ENCODE results near the gene ATPAF2.
"Not testable (repeated sequence)": the region's sequence is repeated elsewhere in the genome, so short reads cannot be mapped to it uniquely, and the experiment has no call there.

ATPAF2 gene

DNA sequence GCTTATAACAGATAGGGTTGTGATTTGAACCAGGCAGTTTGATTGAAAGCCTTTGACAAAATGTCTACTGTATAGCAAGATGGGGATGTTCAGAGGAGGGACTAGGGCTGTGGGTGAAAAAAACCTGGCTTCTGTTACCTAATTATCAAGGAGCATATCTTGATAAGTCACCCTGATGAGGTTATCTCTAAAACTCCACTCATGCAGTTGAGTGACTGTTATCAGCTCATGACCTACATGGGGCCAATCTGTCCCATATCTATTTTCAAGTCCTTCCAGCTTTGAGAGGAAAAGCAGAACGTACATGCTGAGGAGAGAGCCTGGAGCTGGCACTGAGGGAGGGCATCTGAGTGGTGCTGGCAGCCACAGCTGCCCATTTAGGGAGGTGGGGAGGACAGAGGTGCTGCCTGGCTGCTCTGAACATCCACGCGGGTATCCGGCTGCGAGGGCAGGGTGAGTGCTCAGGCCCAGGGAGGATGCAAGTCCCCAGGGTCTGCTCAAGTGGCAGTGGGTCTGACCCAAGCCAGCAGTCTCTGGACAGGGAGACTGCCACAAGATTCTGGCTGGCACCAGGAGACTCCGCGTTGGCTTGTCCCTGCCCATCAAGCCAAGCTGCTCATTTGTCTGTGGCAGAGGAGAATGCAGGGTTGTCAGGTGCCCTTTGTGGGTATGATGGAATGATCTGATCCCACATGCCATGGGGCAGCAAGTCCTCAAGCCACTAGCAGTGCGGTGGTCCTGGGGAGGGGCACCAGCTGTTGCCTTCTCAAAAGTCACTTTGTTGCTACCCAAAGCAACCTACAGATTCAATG lies 29.2 kb downstream of the ATPAF2 start:
- no peak for DNase-seq (ENCODE audit: low spot score)

DNA sequence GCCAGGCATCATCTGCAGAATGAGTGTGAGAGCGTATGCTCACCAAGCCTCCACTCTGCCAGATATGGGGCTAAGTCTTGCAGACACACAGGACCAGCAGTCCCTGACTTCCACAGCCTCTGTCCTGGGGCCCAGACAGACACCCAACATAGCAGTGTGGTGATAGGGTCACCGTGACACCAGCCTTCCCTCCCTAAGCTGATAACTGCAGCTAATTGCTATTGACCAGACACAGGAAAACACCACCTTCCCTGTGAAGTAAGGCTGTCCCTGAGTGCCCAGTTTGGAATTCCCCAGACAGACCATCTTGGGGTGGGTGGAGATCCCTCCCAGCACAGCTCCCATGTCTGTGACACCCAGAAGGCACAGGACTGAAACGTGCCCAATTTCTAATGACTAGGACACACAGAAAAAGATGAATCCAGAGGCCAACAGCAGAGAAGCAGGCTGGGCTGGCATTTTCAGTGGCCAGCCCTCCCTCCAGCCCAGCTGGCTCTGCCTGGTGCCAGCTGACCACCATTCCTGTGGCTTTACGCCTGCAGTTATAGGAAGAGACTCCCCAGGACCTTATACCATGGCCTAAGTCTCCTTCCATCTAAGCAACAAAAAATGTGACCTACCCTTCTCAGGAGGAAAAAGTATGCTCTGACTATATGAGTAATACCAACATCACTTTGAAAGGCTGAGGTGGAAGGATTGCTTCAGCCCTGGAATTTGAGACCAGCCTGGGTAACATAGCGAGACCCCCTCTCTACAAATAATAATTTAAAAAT lies 30.3 kb downstream of the ATPAF2 start:
- no peak for DNase-seq (ENCODE audit: low spot score)

DNA sequence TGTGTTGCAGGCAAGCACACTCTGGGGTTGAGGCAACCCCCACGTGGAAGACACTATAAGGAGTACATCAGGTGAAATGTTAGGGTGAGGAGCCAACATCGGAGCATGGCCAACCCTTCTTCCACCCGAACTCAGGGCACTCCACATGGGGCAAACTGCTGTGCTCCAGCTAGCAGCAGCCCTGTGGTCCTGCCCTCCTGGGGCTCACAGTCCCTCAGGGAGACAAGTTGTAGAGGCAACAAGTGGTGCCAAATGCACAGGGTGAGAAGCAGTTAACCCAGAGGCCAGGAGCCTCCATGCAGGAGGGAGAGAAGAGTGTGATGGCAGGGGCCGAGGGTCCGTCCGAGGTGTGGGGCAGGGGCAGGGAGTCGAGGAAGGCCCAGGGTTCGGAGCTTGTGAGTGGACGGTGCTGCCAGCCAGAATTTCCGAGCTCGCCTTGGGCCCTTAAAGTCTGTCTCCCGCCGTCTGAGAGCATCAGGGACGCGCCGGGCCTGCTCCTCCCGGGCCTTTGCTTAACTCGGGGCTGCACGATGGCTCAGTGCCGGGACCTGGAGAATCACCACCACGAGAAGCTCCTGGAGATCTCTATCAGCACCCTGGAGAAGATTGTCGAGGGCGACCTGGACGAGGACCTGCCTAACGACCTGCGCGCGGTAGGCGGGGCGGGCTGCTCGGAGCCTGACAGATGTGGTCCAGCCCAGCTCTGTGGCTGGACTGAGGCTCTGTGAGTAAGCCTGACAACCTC lies 32.3 kb downstream of the ATPAF2 start:
- no peak for DNase-seq (ENCODE audit: low spot score)

GRCh38 chr17:18005496-18005895 lies 33.5 kb downstream of the ATPAF2 start:
- DNase-seq (ENCODE audit: low spot score): no peak

DNA sequence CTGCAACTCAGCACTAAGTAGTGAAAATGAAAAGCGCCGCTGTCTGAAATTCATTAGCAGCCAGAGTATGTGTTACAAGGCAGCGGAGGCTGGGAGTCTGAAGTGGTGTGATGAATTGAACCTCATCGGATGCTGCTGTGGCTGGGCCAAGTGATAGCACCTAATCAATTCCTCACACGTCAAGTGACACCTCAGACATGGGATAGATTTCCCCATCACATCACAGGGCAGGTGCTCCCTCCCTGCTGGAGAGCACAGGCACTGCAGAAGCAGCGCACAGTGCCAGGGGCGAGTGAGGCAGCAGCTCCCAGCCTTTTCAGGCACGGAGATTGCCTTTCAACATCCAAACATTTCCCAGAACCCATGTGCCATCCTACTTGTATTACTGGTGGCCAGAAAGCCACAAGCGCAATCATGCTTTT lies 34.1 kb downstream of the ATPAF2 start:
- no peak for DNase-seq (ENCODE audit: low spot score)

DNA sequence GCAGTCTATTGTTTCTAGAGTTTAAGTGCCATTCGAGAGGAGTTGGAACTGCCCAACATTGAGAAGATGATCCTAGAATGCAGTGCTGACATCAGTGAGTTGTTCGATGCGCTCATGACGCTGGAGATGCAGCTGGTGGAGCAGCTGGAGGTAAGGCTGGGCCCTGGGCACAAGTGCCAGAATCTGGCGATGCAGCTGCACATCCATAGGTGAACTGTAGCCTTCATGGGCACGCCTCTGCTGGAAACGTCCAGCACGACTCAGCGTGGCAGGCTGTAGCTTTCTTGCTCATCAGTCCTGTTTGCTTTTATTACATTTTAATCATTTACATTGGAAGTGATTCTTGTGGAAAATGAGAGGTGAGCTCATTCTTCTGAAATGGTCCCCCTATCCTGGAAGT lies 34.6 kb downstream of the ATPAF2 start:
- no peak for DNase-seq (ENCODE audit: low spot score)

GRCh38 chr17:18002171-18002570 lies 36.8 kb downstream of the ATPAF2 start:
- DNase-seq (ENCODE audit: low spot score): no peak

DNA sequence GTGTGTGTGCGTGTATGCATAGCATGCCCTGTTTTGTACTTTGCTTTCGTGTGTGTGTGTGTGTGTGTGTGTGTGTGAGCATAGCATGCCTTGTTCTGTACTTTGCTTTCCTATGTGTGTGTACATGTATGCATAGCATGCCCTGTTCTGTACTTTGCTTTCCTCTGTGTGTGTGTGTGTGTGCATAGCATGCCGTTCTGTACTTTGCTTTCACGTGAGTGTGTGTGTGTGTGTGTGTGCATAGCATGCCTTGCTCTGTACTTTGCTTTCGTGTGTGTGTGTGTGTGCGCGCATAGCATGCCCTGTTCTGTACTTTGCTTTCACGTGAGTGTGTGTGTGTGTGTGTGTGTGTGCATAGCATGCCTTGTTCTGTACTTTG lies 38.9 kb downstream of the ATPAF2 start:
- DNase-seq (ENCODE audit: low spot score): no peak

DNA sequence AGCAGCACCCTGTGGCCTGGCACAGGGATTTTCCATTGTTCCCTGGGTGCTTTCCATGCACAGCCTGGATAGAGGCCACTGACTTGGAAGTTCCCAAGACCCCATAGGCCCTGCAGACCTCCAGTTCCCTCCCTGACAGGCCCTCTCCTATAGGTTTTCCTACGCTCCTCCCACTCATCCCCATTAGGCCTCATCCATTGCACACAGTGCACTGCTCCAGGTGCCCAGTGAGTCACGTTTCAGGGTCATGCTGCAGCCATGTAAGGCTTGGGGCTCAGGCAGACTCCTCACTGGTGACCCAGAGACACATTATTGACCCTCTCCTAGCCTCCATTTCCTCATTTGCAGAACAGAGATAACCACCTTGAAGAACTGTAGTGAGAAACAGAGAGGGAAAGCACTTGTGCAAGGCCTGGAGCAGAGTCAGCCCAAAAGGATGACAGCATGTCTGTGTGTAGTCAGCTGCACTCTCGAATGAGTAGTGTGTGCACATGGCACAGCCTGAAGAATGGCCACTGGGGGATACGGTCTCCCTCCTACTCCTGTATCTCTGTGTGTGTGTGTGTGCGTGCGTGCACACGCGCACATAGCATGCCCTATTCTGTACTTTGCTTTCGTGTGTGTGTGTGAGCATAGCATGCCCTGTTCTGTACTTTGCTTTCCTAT lies 39.5 kb downstream of the ATPAF2 start:
- DNase-seq (ENCODE audit: low spot score): no peak

GRCh38 chr17:17998934-17999333 lies 40.0 kb downstream of the ATPAF2 start:
- DNase-seq (ENCODE audit: low spot score): no peak

DNA sequence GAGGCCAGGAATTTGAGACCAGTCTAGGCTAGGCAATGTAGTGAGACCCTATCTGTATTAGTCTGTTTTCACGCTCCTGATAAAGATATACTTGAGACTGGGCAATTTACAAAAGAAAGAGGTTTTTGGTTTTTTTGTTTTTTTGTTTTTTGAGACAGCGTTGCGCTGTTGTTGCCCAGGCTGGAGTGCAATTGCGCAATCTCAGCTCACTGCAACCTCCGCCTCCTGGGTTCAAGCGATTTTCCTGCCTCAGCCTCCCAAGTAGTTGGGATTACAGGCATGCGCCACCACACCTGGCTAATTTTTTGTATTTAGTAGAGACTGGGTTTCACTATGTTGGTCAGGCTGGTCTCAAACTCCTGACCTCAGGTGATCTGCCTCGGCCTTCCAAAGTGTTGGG lies 43.1 kb downstream of the ATPAF2 start:
- not testable (repeated sequence) for DNase-seq (ENCODE audit: low spot score)

DNA sequence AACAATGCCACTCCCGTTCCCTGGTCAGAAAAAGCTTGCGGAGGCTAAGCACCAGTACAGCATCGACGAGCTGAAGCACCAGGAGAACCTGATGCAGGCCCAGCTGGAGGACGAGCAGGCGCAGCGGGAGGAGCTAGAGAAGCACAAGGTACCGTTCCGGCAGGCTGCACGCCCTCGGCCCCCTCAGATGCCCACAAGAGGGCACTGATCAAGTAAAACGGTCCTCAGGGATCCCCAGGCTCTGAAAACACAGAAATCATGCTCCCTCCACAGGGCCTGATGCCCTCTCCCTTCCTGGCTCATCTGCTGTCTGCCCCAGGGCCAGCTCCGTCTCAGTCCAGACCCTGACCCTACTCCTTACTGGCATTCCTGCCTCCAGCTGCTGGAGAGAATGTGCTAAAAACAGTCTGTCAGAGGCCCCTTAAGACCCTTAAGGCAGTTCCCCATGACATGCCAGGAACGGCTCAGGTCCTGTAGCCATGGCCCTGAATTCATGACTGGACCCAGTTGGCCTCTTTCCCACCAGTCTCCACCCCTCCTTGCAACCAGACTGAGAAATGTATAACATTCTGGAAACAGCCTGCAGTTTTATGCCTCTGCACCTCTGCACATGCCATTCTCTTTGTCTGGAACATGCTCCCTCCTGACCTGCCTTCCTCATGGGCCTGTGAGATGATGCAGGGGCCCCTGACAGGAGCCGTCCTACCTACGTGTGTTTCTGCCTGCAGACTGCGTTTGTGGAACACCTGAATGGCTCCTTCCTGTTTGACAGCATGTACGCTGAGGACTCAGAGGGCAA lies 44.5 kb downstream of the ATPAF2 start:
- no peak for DNase-seq (ENCODE audit: low spot score)

DNA sequence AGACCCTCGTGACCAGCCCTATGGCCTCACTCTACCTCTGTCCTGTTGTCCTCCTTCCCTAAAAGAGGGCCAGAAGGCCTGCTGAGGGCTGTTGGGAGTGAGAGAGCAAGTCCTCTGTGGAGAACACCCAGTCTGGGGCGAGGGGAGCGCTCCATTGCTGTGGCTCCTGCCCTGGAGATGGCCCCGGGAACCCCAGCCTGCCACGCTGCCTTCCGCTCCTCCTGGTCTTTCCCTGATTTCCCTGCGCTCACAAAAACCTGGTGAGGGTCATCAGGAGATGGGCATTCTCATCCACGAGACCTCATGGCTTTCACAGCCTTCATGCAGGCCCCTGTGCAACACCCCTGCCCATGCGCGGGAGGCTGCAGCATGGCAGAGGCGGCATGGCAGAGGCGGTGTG lies 45.1 kb downstream of the ATPAF2 start:
- no peak for DNase-seq (ENCODE audit: low spot score)

DNA sequence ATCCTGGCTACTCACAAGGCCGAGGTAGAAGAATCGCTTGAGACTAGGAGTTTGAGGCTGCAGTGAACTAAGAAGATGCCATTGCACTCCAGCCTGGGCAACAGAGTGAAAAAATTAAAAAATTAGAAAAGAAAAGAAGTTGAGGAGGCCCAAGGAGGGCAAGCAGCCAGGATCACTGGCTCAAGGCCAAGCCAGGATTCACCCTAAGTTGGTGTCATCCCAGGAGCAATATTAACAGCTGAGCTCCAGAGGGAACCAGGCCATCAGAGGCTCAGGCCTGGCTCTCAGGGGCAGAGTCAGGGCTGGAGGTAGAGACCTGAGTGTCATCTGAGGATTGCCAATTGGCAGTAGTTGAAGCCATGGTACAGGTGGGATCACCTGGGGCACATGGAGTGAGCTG lies 45.6 kb downstream of the ATPAF2 start:
- DNase-seq (ENCODE audit: low spot score): no peak

DNA sequence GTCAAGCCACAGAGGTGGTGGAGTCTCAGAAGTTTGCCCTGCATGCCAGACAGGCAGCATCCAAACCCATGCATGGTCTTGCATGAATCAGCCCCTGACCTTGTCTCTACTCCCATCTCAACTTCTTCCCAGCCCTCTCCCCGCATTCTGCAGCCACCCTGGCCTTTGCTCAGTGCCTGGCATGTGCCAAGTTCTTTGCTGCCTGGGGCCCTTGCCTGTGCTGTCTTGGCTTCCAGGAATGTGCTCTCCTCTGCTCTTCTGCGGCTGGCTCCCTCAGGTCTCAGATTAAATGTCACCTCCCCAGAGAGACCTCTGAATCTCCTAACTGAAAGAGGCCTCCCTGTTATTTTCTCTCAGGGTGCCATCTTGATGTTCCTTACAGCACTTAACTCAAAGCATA lies 48.7 kb downstream of the ATPAF2 start:
- DNase-seq (ENCODE audit: low spot score): no peak

DNA sequence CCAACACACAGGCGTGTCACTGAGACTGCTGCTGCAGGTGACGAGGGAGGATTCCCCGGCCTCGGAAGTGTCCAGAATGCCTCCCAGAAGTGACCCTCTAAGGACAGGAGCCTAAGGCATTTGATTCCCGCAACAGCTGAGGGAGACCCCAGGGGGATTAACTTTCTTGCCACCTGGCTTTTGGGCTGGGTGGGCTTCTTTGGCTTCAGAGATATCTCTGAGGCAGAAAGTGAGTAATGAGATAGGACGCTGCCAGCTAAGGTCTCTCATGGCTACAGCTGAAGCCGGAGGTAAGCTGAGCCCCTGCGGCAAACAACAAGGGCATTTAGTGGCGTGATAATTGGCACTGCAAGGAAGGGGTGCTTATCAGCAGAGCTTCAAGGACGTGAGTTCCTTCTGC lies 49.4 kb downstream of the ATPAF2 start:
- DNase-seq (ENCODE audit: low spot score): no peak

DNA sequence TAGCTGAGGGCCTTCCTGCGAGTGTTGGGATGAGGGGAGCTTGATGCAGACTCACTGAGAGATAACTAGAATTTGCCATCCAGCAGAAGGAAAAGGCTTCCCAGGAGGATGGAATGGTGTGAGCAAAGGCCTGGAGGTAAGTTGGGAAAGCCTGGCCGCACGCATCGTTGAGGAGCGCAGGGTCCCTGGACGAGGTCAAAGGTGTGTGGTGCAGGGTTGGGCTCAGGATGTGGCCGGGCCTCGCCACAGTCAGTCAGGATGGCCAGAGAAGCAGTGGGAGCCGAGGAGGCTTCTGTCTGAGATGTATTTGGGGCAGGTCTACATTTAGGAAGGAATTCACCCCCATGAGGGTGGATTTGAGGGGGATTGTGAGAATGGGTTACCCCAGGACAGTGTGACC lies 49.9 kb downstream of the ATPAF2 start:
- DNase-seq (ENCODE audit: low spot score): no peak

- no peak for DNase-seq (ENCODE audit: low spot score)
Observed at GRCh38 chr17:17988427-17988945, 50.5 kb downstream of the ATPAF2 start.

DNA sequence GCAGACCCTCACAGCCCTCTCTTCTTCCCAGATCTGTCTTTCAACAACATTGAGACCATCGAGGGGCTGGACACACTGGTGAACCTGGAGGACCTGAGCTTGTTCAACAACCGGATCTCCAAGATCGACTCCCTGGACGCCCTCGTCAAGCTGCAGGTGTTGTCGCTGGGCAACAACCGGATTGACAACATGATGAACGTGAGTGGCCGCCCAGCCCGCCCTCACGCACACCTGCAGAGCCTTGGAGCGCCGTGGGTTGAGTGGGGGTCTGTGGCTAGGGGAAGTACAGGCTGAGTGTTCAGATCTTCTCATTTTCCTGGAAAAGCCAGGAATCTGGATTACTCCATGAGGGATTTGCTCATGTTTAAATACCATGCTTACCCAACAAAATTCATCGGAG lies 51.1 kb downstream of the ATPAF2 start:
- no peak for DNase-seq (ENCODE audit: low spot score)

DNA sequence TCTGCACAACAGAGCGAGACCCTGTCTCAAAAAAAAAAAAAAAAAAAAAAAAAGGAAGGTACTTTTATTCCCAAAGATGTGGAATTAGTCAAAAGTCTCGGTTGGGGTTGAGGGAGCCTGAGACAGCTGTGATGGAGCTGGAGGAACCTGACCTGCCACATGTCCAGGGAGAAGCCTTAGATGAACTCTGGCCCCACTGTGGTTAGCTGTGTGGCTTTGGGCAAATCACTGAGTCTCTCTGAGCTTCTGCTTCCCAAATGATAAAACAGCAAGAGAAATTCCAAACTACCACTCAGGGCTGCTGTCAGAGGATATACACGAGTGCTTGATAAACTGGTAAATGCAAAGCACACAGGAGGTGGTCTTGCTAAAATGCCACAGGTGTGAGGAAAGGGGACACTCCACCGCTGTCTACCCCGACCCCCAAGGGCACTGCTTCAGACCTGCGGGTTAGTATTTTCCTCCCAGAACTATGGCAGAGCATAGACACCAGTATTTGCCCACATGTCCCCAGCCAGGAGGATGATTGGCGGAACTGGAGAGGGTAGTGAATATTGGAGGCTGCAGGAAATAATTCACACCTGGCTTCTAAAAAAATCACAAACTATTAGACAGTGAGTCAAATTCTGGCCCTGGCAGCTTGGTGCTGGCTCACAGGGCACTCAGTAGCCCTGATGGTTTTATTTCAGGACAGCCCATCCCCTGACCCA lies 51.6 kb downstream of the ATPAF2 start:
- no peak for DNase-seq (ENCODE audit: low spot score)

DNA sequence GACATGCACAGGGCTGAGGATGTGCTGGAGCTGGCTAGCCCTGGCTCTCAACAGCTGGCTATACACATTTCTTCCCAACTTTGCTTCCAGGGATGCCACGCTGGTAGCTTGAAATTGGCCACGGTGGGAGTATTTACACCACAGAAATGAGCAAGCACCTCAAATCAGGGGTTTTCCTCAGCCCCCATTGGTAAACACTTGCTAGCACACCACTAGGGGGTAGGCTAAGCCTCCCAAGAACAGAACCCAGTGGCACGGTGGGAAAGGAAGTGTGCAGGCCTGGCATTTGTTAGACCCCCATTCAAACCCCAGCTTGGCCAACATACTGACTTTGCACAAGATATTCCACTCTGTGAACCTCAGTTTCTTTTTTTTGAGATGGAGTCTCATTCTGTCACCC lies 53.4 kb downstream of the ATPAF2 start:
- DNase-seq (ENCODE audit: low spot score): no peak

All from CD4-positive, alpha-beta T cell treated with Interleukin-6 at 100 ng/mL for 8 hours (primary cell).